HepG2 (cell line): ENCODE results near the gene NXT1. TPM values are rescaled to one million over a fixed set of nuclear protein-coding genes. Genes with fewer than 3 reads are reported as not detected.

ENCODE experiments used
- ATAC-seq: fragments of 200-7000 bp; cut with Tn5 transposase; 3 replicates; pipeline ENCODE4 v1.9.1; 2020; ENCODE audit warnings: mild to moderate bottlenecking, moderate library complexity
- BruUV-seq: library from RNA; stranded (reverse); fragments of 400-500 nt; replicated peaks from 2 replicates; lab custom pipeline; 2021; lab: Mats Ljungman, UMichigan
- CTCF ChIA-PET: fragments of 300-600 bp; formaldehyde crosslinking; extraction: SDS; loops from one replicate; lab custom pipeline; 2021; ENCODE audit warnings: low total read pairs, inconsistent platforms, low intra/inter-chr PET ratio; lab: Yijun Ruan, JAX
- POLR2A ChIA-PET: fragments of 350-600 bp; sonication (Branson Sonifier 250); formaldehyde crosslinking; loops from one replicate; lab custom pipeline; 2020; ENCODE audit warnings: antibody characterized with exemption, inconsistent platforms; lab: Yijun Ruan, JAX
- DNase-seq: peaks from one replicate; pipeline ENCODE4 v3.0.0-alpha.2; 2015; ENCODE audit warnings: low spot score
- FAIRE-seq: peaks from 3 replicates; lab custom pipeline; 2011; peaks lifted over from hg19 to GRCh38; lab: Jason Lieb, UNC
- H2AFZ ChIP-seq: one replicate; pipeline ENCODE4 v1.6.1; 2011; ENCODE audit warnings: low read length, inconsistent platforms
- H3K27ac ChIP-seq: fragments of 300-600 bp; 3 replicates; pipeline ENCODE4 v1.8.0; 2011; ENCODE audit warnings: mixed run types, mild to moderate bottlenecking, mixed read lengths, low read length, inconsistent platforms; ENCODE audit not compliant: insufficient read depth; ENCODE audit errors: extremely low read length
- H3K27me3 ChIP-seq, 2 experiments: fragments of 200-600 bp in 1 of 2; 2 replicates in 1 of 2; 3 replicates in 1 of 2; pipeline versions ENCODE4 v1.6.0 to v1.8.0; 2011; ENCODE audit warnings: low read length in 2 of 2, mild to moderate bottlenecking in 2 of 2, moderate library complexity in 2 of 2, inconsistent platforms in 1 of 2; ENCODE audit not compliant: insufficient read depth in 2 of 2, control insufficient read depth in 1 of 2
- H3K36me3 ChIP-seq, 2 experiments: fragments of 200-600 bp in 1 of 2; replicated peaks in 1 of 2; 2 replicates in 1 of 2; 3 replicates in 1 of 2; pipeline versions ENCODE4 v1.5.1 to v1.8.0; 2011; ENCODE audit warnings: low read length in 2 of 2, inconsistent platforms in 1 of 2; ENCODE audit not compliant: insufficient read depth in 2 of 2, control insufficient read depth in 1 of 2
- H3K4me1 ChIP-seq: 2 replicates; pipeline ENCODE4 v1.5.1; 2012; ENCODE audit warnings: low read length, inconsistent platforms; ENCODE audit not compliant: insufficient read depth
- H3K4me2 ChIP-seq: 2 replicates; pipeline ENCODE4 v1.6.0; 2011; ENCODE audit warnings: low read depth, low read length, inconsistent platforms
- H3K4me3 ChIP-seq, 3 experiments: fragments of 200-600 bp in 1 of 3; sonication (generic), shearing (Covaris generic) in 1 of 3; replicated peaks in 1 of 3; 2 replicates each; pipeline ENCODE4 v1.5.1; 2011 to 2016; ENCODE audit warnings: low read length in 3 of 3, inconsistent platforms in 2 of 3, low read depth in 2 of 3, mild to moderate bottlenecking in 2 of 3, control low read depth in 1 of 3, mixed read lengths in 1 of 3; ENCODE audit not compliant: insufficient read depth in 1 of 3
- H3K79me2 ChIP-seq: one replicate; pipeline ENCODE4 v1.6.1; 2011; ENCODE audit warnings: low read length, inconsistent platforms; ENCODE audit not compliant: insufficient read depth
- H3K9ac ChIP-seq: 2 replicates; pipeline ENCODE4 v1.6.0; 2011; ENCODE audit warnings: mild to moderate bottlenecking, low read depth, low read length, inconsistent platforms; ENCODE audit not compliant: insufficient read depth
- H3K9me3 ChIP-seq: 2 replicates; pipeline ENCODE4 v1.5.1; 2012; ENCODE audit warnings: mild to moderate bottlenecking, low read length
- H4K20me1 ChIP-seq: 2 replicates; pipeline ENCODE4 v1.6.0; 2011; ENCODE audit warnings: inconsistent platforms, mild to moderate bottlenecking, low read length, moderate library complexity; ENCODE audit not compliant: insufficient read depth
- ATM ChIP-seq: fragments of 450-650 bp; IDR thresholded peaks from 2 replicates; pipeline ENCODE4 v1.7.1; 2017; ENCODE audit warnings: mild to moderate bottlenecking, borderline replicate concordance
- BHLHE40 ChIP-seq: IDR thresholded peaks from 2 replicates; pipeline ENCODE4 v1.6.1; 2011; ENCODE audit warnings: low read length, improper control_type of control experiment
- BRD4 ChIP-seq: sonication (generic); formaldehyde crosslinking; IDR thresholded peaks from 2 replicates; pipeline ENCODE4 v1.4.0; 2020; ENCODE audit warnings: missing genetic modification reagents
- CAMTA2 ChIP-seq: sonication (generic); formaldehyde crosslinking; IDR thresholded peaks from 2 replicates; pipeline ENCODE4 v1.4.0; 2020; ENCODE audit warnings: mild to moderate bottlenecking, missing genetic modification reagents, borderline replicate concordance
- CTCF ChIP-seq: sonication (generic); formaldehyde crosslinking; IDR thresholded peaks from 2 replicates; pipeline ENCODE4 v1.5.0; 2020; ENCODE audit warnings: mild to moderate bottlenecking, missing genetic modification reagents, moderate library complexity
- KDM5B ChIP-seq: sonication (generic); formaldehyde crosslinking; IDR thresholded peaks from 2 replicates; pipeline ENCODE4 v1.4.0; 2020; ENCODE audit warnings: missing genetic modification reagents, mild to moderate bottlenecking, borderline replicate concordance
- SMARCC2 ChIP-seq: fragments of 450-650 bp; IDR thresholded peaks from 2 replicates; pipeline ENCODE4 v1.6.1; 2017; ENCODE audit warnings: antibody characterized with exemption, mild to moderate bottlenecking
- in situ Hi-C: cut with HindIII; loops from 2 replicates; pipeline ENCODE4 v1.10.0; 2017; ENCODE audit warnings: low pct_unique_long_range_greater_than_20kb; ENCODE audit not compliant: extremely low pct_ligation_motif_present
- intact Hi-C: fragments of 100-400 bp; cut with micrococcal nuclease; formaldehyde crosslinking; loops from one replicate; pipeline ENCODE4 v1.10.0; 2022; ENCODE audit not compliant: unreplicated experiment
- polyA plus RNA-seq, 8 experiments: library from polyadenylated mRNA; depleted of rRNA in 3 of 8; stranded (reverse) in 7 of 8; unstranded in 1 of 8; fragments of >200 nt; fragmentation: Illumina TruSeq in 4 of 8; extraction: Trizol in 4 of 8; gene quantifications; 2 replicates each; pipeline versions ENCODE4 v1.2.1 to v1.2.3, GENCODE V29; 2011 to 2016; ENCODE audit warnings: low read depth in 4 of 8, missing spikeins in 1 of 8, mixed read lengths in 1 of 8; ENCODE audit not compliant: insufficient read depth in 1 of 8
- total RNA-seq, 5 experiments: library from RNA; depleted of rRNA; stranded (reverse); fragments of >200 nt; fragmentation: Illumina TruSeq; extraction: Trizol; gene quantifications; 2 replicates each; pipeline ENCODE4 v1.2.3, GENCODE V29; 2016; ENCODE audit warnings: low read depth in 1 of 5

Gene NXT1
- total and polyA plus RNA-seq, 2 of the 13 experiments (the other 11 are each of a cell fraction or from before 2014, with no cell fraction given): 35.6 to 65.9 TPM

GRCh38 chr20:23381876-23382275 lies 31.3 kb downstream of the NXT1 start:
- FAIRE-seq (no peak), ATAC-seq (no peak), DNase-seq (no peak)
- ChIA-PET POLR2A (no interaction called here), CTCF (no interaction called here)
- intact Hi-C loops: no loop called here
- Histone ChIP-seq H3K4me3 (no peak overlapping the region), H2AFZ (no peak overlapping the region), H3K79me2 (peaks cover 17% of the 10 kb centered on the region), H3K4me1 (peaks cover 17% of the 10 kb centered on the region)
- BruUV-seq: no TSS peak
- TF ChIP-seq CTCF (no peak), BHLHE40 (no peak), KDM5B (no peak), ATM (no peak), CAMTA2 (CRISPR knock-in tag) (no peak), BRD4 (CRISPR knock-in tag) (no peak), SMARCC2 (no peak)
- TF ChIP-seq, all 625 proteins: peak for 0
- Histone ChIP-seq H4K20me1 (no peaks in the 10 kb centered on the region), H3K27ac (no peak overlapping the region), H3K36me3 (peaks cover 17 to 61% of the 10 kb centered on the region in 2 experiments), H3K27me3 (no peaks in the 10 kb centered on the region), H3K9me3 (no peaks in the 10 kb centered on the region), H3K4me2 (no peak overlapping the region), H3K9ac (no peak overlapping the region)
- in situ Hi-C loops: no loop called here
